ENCODE measurements around the gene SBNO2. TPM values are rescaled to one million over a fixed set of nuclear protein-coding genes. Genes with fewer than 3 reads are reported as not detected.

Gene SBNO2
- total and polyA plus RNA-seq, 2 experiments from 2014 or later = 6.9 to 35.4 TPM

DNA sequence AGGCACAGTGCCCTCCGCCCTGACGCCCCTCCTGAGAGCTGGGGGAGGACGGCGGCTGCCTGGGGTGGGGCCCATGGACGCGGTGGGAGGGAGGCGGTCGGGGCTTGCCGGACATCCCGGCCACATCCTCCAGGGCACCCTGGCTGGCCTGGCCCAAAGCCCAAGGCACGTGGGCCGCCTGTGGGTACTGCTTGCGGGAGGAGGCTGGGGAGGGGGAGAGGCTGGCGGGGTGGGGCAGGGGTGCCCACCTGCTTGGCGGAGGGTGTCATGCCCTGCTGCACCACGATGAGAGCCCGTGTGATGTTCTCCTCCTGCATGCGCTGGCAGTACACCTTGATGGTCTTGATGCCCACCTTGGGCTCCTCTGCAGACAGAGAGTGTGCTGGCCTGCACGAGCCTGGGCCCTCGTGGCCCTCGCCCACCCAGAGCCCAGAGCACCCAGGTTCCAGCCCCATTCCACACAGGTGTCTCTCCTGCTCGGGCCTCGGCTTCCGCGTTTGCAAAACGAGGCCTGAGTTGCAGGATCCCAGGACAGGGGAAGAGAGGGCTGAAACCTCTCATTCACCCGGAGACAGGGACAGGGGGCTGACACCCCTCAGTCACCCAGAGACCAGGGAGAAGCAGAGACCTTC lies 82.4 kb downstream of the SBNO2 start:
- no peak overlapping the region for H2AFZ ChIP-seq
- H3K4me3 ChIP-seq = no peak overlapping the region
- H4K20me1 ChIP-seq (replicated peaks; ENCODE audit: insufficient read depth) = peaks cover 17% of the 10 kb centered on the region
- no peak overlapping the region for H3K27ac ChIP-seq (ENCODE audit: low read depth)
- H3K36me3 Mint-ChIP-seq (ENCODE audit: low read depth) = peaks cover 32% of the 10 kb centered on the region
- ATAC-seq = no peak
- no peaks in the 10 kb centered on the region; the same call in 1 of the 2 replicates for H3K4me1 ChIP-seq (ENCODE audit: insufficient read depth)
- H3K79me2 ChIP-seq (replicated peaks; ENCODE audit: insufficient read depth) = peaks cover 23% of the 10 kb centered on the region
- DNase-seq (ENCODE audit: low spot score) = no peak
- H3K4me1 Mint-ChIP-seq = peaks cover 5% of the 10 kb centered on the region
- H3K27ac Mint-ChIP-seq = no peak overlapping the region
- H3K4me2 ChIP-seq = no peak overlapping the region
- H3K27me3 ChIP-seq (ENCODE audit: insufficient read depth) = no peaks in the 10 kb centered on the region
- no peaks in the 10 kb centered on the region for H3K9me3 Mint-ChIP-seq
- no peak for TF ChIP-seq NANOG (IDR thresholded peaks at IDR 0.05; ENCODE audit: borderline replicate concordance)
- H3K36me3 ChIP-seq (ENCODE audit: insufficient read depth) = peaks cover 9% of the 10 kb centered on the region; the same call in 1 of the 2 replicates
- H3K27me3 Mint-ChIP-seq (ENCODE audit: insufficient read depth, low read depth, poor library complexity) = peaks cover 15% of the 10 kb centered on the region
- 0 out of 2 replicates have a peak, but pooled peaks cover 21% of the 10 kb centered on the region for H3F3A ChIP-seq (replicated peaks; ENCODE audit: low read depth)
- no peak overlapping the region for H3K4me3 Mint-ChIP-seq
- no peaks in the 10 kb centered on the region for H3K9me2 ChIP-seq (ENCODE audit: insufficient read depth)

DNA sequence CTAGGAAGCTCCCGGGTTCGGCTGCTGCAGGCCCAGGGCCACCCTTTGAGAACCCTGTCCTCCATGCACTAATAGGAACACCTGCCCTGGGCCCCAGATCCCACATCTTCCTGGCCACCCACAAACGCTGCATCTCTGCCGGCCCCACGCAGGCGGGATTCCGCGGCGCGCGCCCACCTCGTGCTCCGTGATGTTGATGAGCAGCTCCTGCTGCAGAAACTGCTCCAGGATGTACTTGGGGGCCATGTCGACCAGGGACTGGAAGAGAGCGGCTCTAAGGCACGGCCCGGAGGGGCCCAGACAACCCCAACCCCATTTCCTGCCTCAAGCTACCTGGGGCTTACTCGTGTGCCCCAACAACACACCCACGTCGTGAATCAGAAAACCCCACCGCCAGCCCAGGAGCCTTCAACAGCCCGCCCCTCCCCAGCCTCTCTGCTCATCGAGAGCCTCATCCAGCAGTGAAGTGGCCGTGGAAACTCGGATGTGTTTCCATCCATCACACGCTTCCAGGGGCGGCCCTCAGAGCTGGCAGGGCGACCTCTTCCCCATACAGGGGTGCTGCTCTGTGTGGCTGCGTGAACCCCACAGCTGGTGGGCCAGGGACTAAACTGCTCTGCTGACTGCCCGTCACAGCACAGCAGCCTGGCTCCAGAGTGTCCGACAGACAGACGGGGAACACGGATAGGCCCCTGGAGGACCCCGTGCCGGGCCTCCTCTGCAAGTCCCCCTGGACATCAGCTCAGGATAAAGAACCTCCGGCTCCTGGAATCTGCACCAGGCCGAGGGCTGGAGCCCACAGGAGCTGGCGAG lies 83.1 kb downstream of the SBNO2 start:
- Histone ChIP-seq H4K20me1 (replicated peaks; ENCODE audit: insufficient read depth) (peaks cover 20% of the 10 kb centered on the region), H3K9me2 (ENCODE audit: insufficient read depth) (no peaks in the 10 kb centered on the region), H3K36me3 (ENCODE audit: insufficient read depth) (peaks cover 9% of the 10 kb centered on the region; the same call in 1 of the 2 replicates), H2AFZ (no peak overlapping the region), H3K4me3 (no peak overlapping the region), H3K27me3 (ENCODE audit: insufficient read depth) (no peaks in the 10 kb centered on the region), H3F3A (replicated peaks; ENCODE audit: low read depth) (0 out of 2 replicates have a peak, but pooled peaks cover 25% of the 10 kb centered on the region), H3K79me2 (replicated peaks; ENCODE audit: insufficient read depth) (peaks cover 23% of the 10 kb centered on the region), H3K4me1 (ENCODE audit: insufficient read depth) (no peaks in the 10 kb centered on the region; the same call in 1 of the 2 replicates), H3K4me2 (no peak overlapping the region), H3K27ac (ENCODE audit: low read depth) (no peak overlapping the region)
- Mint-ChIP-seq H3K36me3 (ENCODE audit: low read depth) (peaks cover 36% of the 10 kb centered on the region), H3K4me1 (peaks cover 5% of the 10 kb centered on the region), H3K27ac (no peak overlapping the region), H3K9me3 (no peaks in the 10 kb centered on the region), H3K27me3 (ENCODE audit: insufficient read depth, low read depth, poor library complexity) (peaks cover 13% of the 10 kb centered on the region), H3K4me3 (no peak overlapping the region)
- ATAC-seq (no peak), DNase-seq (ENCODE audit: low spot score) (no peak)
- TF ChIP-seq EZH2 (IDR thresholded peaks at IDR 0.05; ENCODE audit: low read depth, unreplicated experiment) = no peak
- TF ChIP-seq JUNB (IDR thresholded peaks at IDR 0.05; ENCODE audit: unreplicated experiment) = no peak
- TF ChIP-seq, protein P1, sequence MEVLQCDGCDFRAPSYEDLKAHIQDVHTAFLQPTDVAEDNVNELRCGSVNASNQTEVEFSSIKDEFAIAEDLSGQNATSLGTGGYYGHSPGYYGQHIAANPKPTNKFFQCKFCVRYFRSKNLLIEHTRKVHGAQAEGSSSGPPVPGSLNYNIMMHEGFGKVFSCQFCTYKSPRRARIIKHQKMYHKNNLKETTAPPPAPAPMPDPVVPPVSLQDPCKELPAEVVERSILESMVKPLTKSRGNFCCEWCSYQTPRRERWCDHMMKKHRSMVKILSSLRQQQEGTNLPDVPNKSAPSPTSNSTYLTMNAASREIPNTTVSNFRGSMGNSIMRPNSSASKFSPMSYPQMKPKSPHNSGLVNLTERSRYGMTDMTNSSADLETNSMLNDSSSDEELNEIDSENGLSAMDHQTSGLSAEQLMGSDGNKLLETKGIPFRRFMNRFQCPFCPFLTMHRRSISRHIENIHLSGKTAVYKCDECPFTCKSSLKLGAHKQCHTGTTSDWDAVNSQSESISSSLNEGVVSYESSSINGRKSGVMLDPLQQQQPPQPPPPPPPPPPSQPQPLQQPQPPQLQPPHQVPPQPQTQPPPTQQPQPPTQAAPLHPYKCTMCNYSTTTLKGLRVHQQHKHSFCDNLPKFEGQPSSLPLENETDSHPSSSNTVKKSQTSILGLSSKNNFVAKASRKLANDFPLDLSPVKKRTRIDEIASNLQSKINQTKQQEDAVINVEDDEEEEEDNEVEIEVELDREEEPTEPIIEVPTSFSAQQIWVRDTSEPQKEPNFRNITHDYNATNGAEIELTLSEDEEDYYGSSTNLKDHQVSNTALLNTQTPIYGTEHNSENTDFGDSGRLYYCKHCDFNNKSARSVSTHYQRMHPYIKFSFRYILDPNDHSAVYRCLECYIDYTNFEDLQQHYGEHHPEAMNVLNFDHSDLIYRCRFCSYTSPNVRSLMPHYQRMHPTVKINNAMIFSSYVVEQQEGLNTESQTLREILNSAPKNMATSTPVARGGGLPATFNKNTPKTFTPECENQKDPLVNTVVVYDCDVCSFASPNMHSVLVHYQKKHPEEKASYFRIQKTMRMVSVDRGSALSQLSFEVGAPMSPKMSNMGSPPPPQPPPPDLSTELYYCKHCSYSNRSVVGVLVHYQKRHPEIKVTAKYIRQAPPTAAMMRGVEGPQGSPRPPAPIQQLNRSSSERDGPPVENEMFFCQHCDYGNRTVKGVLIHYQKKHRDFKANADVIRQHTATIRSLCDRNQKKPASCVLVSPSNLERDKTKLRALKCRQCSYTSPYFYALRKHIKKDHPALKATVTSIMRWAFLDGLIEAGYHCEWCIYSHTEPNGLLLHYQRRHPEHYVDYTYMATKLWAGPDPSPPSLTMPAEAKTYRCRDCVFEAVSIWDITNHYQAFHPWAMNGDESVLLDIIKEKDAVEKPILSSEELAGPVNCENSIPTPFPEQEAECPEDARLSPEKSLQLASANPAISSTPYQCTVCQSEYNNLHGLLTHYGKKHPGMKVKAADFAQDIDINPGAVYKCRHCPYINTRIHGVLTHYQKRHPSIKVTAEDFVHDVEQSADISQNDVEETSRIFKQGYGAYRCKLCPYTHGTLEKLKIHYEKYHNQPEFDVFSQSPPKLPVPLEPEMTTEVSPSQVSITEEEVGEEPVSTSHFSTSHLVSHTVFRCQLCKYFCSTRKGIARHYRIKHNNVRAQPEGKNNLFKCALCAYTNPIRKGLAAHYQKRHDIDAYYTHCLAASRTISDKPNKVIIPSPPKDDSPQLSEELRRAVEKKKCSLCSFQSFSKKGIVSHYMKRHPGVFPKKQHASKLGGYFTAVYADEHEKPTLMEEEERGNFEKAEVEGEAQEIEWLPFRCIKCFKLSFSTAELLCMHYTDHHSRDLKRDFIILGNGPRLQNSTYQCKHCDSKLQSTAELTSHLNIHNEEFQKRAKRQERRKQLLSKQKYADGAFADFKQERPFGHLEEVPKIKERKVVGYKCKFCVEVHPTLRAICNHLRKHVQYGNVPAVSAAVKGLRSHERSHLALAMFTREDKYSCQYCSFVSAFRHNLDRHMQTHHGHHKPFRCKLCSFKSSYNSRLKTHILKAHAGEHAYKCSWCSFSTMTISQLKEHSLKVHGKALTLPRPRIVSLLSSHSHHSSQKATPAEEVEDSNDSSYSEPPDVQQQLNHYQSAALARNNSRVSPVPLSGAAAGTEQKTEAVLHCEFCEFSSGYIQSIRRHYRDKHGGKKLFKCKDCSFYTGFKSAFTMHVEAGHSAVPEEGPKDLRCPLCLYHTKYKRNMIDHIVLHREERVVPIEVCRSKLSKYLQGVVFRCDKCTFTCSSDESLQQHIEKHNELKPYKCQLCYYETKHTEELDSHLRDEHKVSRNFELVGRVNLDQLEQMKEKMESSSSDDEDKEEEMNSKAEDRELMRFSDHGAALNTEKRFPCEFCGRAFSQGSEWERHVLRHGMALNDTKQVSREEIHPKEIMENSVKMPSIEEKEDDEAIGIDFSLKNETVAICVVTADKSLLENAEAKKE (CRISPR knock-in tag; IDR thresholded peaks at IDR 0.05) = no peak
- TF ChIP-seq STAT1 (IDR thresholded peaks at IDR 0.05; ENCODE audit: unreplicated experiment) = no peak
- TF ChIP-seq CREB1 (CRISPR knock-in tag; IDR thresholded peaks at IDR 0.05; ENCODE audit: low read depth) = no peak
- TF ChIP-seq, protein P2, sequence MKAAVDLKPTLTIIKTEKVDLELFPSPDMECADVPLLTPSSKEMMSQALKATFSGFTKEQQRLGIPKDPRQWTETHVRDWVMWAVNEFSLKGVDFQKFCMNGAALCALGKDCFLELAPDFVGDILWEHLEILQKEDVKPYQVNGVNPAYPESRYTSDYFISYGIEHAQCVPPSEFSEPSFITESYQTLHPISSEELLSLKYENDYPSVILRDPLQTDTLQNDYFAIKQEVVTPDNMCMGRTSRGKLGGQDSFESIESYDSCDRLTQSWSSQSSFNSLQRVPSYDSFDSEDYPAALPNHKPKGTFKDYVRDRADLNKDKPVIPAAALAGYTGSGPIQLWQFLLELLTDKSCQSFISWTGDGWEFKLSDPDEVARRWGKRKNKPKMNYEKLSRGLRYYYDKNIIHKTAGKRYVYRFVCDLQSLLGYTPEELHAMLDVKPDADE (IDR thresholded peaks at IDR 0.05) = no peak
- no peak for TF ChIP-seq ZNF331 (CRISPR knock-in tag; IDR thresholded peaks at IDR 0.05; ENCODE audit: low read depth)
- TF ChIP-seq POLR2AphosphoS5 (IDR thresholded peaks at IDR 0.05; ENCODE audit: low read depth) = no peak

Data from GM23338 (cell line).